ENCODE results near the gene PLPP7. TPM values are rescaled to one million over a fixed set of nuclear protein-coding genes. Genes with fewer than 3 reads are reported as not detected.
"Not testable (repeated sequence)": the region's sequence is repeated elsewhere in the genome, so short reads cannot be mapped to it uniquely, and the experiment has no call there.

The PLPP7 gene
- polyA plus RNA-seq, 3 donors from 2014 or later = 0.44 to 1.4 (median 1.2) TPM

GRCh38 chr9:131259916-131260597 is 29.5 kb upstream of the PLPP7 start:
- Mint-ChIP-seq H3K9me3 (no peaks in the 10 kb centered on the region), H3K4me1 (peaks cover 57 to 65% of the 10 kb centered on the region in 2 donors), H3K27me3 (ENCODE audit: low read depth in 3 of 3) (peaks cover 15 to 21% (median 19%) of the 10 kb centered on the region in 3 donors), H3K36me3 (peaks cover 5 to 18% (median 10%) of the 10 kb centered on the region in 3 donors), H3K27ac (peak overlapping the region; percentile 27 to 70 (median 50)), H3K4me3 (no peak overlapping the region)
- DNase-seq = no peak

GRCh38 chr9:131260751-131261452 is 28.6 kb upstream of the PLPP7 start:
- no peak overlapping the region for H3K4me3 Mint-ChIP-seq
- H3K9me3 Mint-ChIP-seq = no peaks in the 10 kb centered on the region
- peaks cover 12 to 15% (median 15%) of the 10 kb centered on the region in 3 donors for H3K27me3 Mint-ChIP-seq (ENCODE audit: low read depth in 3 of 3)
- H3K36me3 Mint-ChIP-seq = peaks cover 5 to 18% (median 10%) of the 10 kb centered on the region in 3 donors
- H3K27ac Mint-ChIP-seq = peak overlapping the region in 5 of 6 donors; percentile 27 to 70 (median 55)
- no peak for DNase-seq
- H3K4me1 Mint-ChIP-seq = peaks cover 57 to 66% of the 10 kb centered on the region in 2 donors

- peaks cover 57 to 69% of the 10 kb centered on the region in 2 donors for H3K4me1 Mint-ChIP-seq
- H3K9me3 Mint-ChIP-seq = no peaks in the 10 kb centered on the region
- DNase-seq = no peak
- peaks cover 5 to 18% (median 10%) of the 10 kb centered on the region in 3 donors for H3K36me3 Mint-ChIP-seq
- H3K27me3 Mint-ChIP-seq (ENCODE audit: low read depth in 3 of 3) = peaks cover 5 to 9% (median 6%) of the 10 kb centered on the region in 3 donors
- peak overlapping the region in 2 of 5 donors; percentile 26 to 40 for H3K4me3 Mint-ChIP-seq
- H3K27ac Mint-ChIP-seq = peak overlapping the region; percentile 37 to 88 (median 82)
Measured at GRCh38 chr9:131262327-131263032, 27.0 kb upstream of the PLPP7 start.

GRCh38 chr9:131263033-131263343 is 26.5 kb upstream of the PLPP7 start:
- Mint-ChIP-seq H3K4me3 (peak overlapping the region in 2 of 5 donors; percentile 40 to 45), H3K4me1 (peaks cover 57 to 68% of the 10 kb centered on the region in 2 donors), H3K27me3 (ENCODE audit: low read depth in 3 of 3) (peaks cover 2 to 10% (median 5%) of the 10 kb centered on the region in 3 donors), H3K36me3 (peaks cover 5 to 18% (median 10%) of the 10 kb centered on the region in 3 donors), H3K27ac (peak overlapping the region; percentile 74 to 88 (median 82))
- not testable (repeated sequence) for DNase-seq, H3K9me3 Mint-ChIP-seq

GRCh38 chr9:131263701-131264100 is 25.8 kb upstream of the PLPP7 start:
- no peak for DNase-seq

GRCh38 chr9:131264231-131264630 is 25.3 kb upstream of the PLPP7 start:
- peaks cover 5 to 19% (median 8%) of the 10 kb centered on the region in 3 donors for H3K27me3 Mint-ChIP-seq (ENCODE audit: low read depth in 3 of 3)
- H3K4me1 Mint-ChIP-seq = peaks cover 63 to 77% of the 10 kb centered on the region in 2 donors

More at GRCh38 chr9:131263701-131264100, 25.8 kb upstream of the PLPP7 start:
- H3K4me3 Mint-ChIP-seq = peak overlapping the region in 4 of 5 donors; percentile 52 to 65 (median 64)
- H3K9me3 Mint-ChIP-seq = no peaks in the 10 kb centered on the region
- H3K27ac Mint-ChIP-seq = peak overlapping the region; percentile 88 to 94 (median 90)
- peaks cover 5 to 18% (median 10%) of the 10 kb centered on the region in 3 donors for H3K36me3 Mint-ChIP-seq
- H3K4me1 Mint-ChIP-seq = peaks cover 58 to 73% of the 10 kb centered on the region in 2 donors
- H3K27me3 Mint-ChIP-seq (ENCODE audit: low read depth in 3 of 3) = peaks cover 2 to 15% (median 5%) of the 10 kb centered on the region in 3 donors

GRCh38 chr9:131266266-131267229 is 23.0 kb upstream of the PLPP7 start:
- H3K4me3 Mint-ChIP-seq = peak overlapping the region; percentile 61 to 77 (median 75)
- H3K27me3 Mint-ChIP-seq (ENCODE audit: low read depth in 3 of 3) = peaks cover 0 to 21% (median 8%) of the 10 kb centered on the region in 3 donors
- H3K36me3 Mint-ChIP-seq = peaks cover 5 to 14% (median 6%) of the 10 kb centered on the region in 3 donors
- H3K4me1 Mint-ChIP-seq = peaks cover 86 to 89% of the 10 kb centered on the region in 2 donors
- no peak for DNase-seq
- peak overlapping the region; percentile 88 to 94 (median 92) for H3K27ac Mint-ChIP-seq
- no peaks in the 10 kb centered on the region for H3K9me3 Mint-ChIP-seq

More at GRCh38 chr9:131264231-131264630, 25.3 kb upstream of the PLPP7 start:
- H3K27ac Mint-ChIP-seq = peak overlapping the region; percentile 88 to 94 (median 90)
- peak overlapping the region; percentile 35 to 66 (median 65) for H3K4me3 Mint-ChIP-seq
- DNase-seq = peak in 2 of 3 donors; percentile 41 to 45
- no peaks in the 10 kb centered on the region for H3K9me3 Mint-ChIP-seq
- peaks cover 5 to 18% (median 10%) of the 10 kb centered on the region in 3 donors for H3K36me3 Mint-ChIP-seq

- Mint-ChIP-seq H3K27ac (peak overlapping the region; percentile 88 to 99 (median 94)), H3K9me3 (no peaks in the 10 kb centered on the region), H3K36me3 (peaks cover under 1 to 4% (median 2%) of the 10 kb centered on the region in 3 donors), H3K4me1 (peaks cover 84 to 90% of the 10 kb centered on the region in 2 donors), H3K27me3 (ENCODE audit: low read depth in 3 of 3) (peaks cover 0 to 22% (median 10%) of the 10 kb centered on the region in 3 donors), H3K4me3 (peak overlapping the region; percentile 85 to 100 (median 91))
- peak; percentile 39 to 43 (median 40) for DNase-seq
Measured at GRCh38 chr9:131270171-131271015, 19.1 kb upstream of the PLPP7 start.

GRCh38 chr9:131271016-131271273 is 18.6 kb upstream of the PLPP7 start:
- H3K9me3 Mint-ChIP-seq, DNase-seq, H3K36me3 Mint-ChIP-seq: not testable (repeated sequence)
- peak overlapping the region; percentile 88 to 99 (median 94) for H3K27ac Mint-ChIP-seq
- peak overlapping the region; percentile 85 to 100 (median 91) for H3K4me3 Mint-ChIP-seq
- H3K27me3 Mint-ChIP-seq (ENCODE audit: low read depth in 3 of 3) = peaks cover 0 to 25% (median 10%) of the 10 kb centered on the region in 3 donors
- H3K4me1 Mint-ChIP-seq = peaks cover 78 to 84% of the 10 kb centered on the region in 2 donors

GRCh38 chr9:131271506-131271931 is 18.0 kb upstream of the PLPP7 start:
- H3K9me3 Mint-ChIP-seq = no peaks in the 10 kb centered on the region
- H3K27me3 Mint-ChIP-seq (ENCODE audit: low read depth in 3 of 3) = peaks cover 0 to 28% (median 10%) of the 10 kb centered on the region in 3 donors
- peaks cover 74 to 79% of the 10 kb centered on the region in 2 donors for H3K4me1 Mint-ChIP-seq
- no peak for DNase-seq
- H3K27ac Mint-ChIP-seq = peak overlapping the region; percentile 88 to 99 (median 94)
- H3K36me3 Mint-ChIP-seq = peaks cover 4 to 5% (median 4%) of the 10 kb centered on the region in 3 donors
- H3K4me3 Mint-ChIP-seq = peak overlapping the region; percentile 85 to 100 (median 91)

GRCh38 chr9:131272212-131272611 is 17.3 kb upstream of the PLPP7 start:
- Mint-ChIP-seq H3K4me3 (peak overlapping the region; percentile 85 to 100 (median 91)), H3K27ac (peak overlapping the region; percentile 88 to 99 (median 94)), H3K36me3 (peaks cover 4 to 5% (median 4%) of the 10 kb centered on the region in 3 donors), H3K4me1 (peaks cover 67 to 72% of the 10 kb centered on the region in 2 donors), H3K9me3 (no peaks in the 10 kb centered on the region), H3K27me3 (ENCODE audit: low read depth in 3 of 3) (peaks cover 0 to 28% (median 10%) of the 10 kb centered on the region in 3 donors)
- DNase-seq = no peak
